ENCODE measurements around the gene KSR1. TPM values are rescaled to one million over a fixed set of nuclear protein-coding genes. Genes with fewer than 3 reads are reported as not detected.

Gene KSR1
- total RNA-seq, 2 donors from 2014 or later, result 33.7 to 46.3 TPM

- H3K4me3 Mint-ChIP-seq, result no peak overlapping the region
- H3K27ac Mint-ChIP-seq, result no peak overlapping the region
- H3K36me3 ChIP-seq (ENCODE audit: control insufficient read depth, insufficient read depth, low read length), result peaks cover 29% of the 10 kb centered on the region
- peaks cover 61% of the 10 kb centered on the region for H3K36me3 Mint-ChIP-seq (ENCODE audit: low read depth)
- H3K9me3 Mint-ChIP-seq, result no peaks in the 10 kb centered on the region
- TF ChIP-seq, protein P1, sequence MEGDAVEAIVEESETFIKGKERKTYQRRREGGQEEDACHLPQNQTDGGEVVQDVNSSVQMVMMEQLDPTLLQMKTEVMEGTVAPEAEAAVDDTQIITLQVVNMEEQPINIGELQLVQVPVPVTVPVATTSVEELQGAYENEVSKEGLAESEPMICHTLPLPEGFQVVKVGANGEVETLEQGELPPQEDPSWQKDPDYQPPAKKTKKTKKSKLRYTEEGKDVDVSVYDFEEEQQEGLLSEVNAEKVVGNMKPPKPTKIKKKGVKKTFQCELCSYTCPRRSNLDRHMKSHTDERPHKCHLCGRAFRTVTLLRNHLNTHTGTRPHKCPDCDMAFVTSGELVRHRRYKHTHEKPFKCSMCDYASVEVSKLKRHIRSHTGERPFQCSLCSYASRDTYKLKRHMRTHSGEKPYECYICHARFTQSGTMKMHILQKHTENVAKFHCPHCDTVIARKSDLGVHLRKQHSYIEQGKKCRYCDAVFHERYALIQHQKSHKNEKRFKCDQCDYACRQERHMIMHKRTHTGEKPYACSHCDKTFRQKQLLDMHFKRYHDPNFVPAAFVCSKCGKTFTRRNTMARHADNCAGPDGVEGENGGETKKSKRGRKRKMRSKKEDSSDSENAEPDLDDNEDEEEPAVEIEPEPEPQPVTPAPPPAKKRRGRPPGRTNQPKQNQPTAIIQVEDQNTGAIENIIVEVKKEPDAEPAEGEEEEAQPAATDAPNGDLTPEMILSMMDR (conservative IDR thresholded peaks at IDR 0.05), result no peak
- H3K27me3 ChIP-seq (ENCODE audit: control insufficient read depth, insufficient read depth, low read length, poor library complexity, severe bottlenecking), result no peaks in the 10 kb centered on the region
- no peaks in the 10 kb centered on the region for H3K27me3 Mint-ChIP-seq (ENCODE audit: insufficient read depth)
- no peaks in the 10 kb centered on the region for H3K4me1 ChIP-seq (ENCODE audit: control insufficient read depth, insufficient read depth, low read length)
- H3K4me1 Mint-ChIP-seq, result no peaks in the 10 kb centered on the region
- DNase-seq, result no peak
- H3K27ac ChIP-seq (ENCODE audit: low read depth, low read length), result no peak overlapping the region
- no peaks in the 10 kb centered on the region for H3K9me3 ChIP-seq (ENCODE audit: control insufficient read depth, low read length)
- 83 to 86% methylated on average over 3 to 4 of the region's 4 CpGs for WGBS, 2 experiments (ENCODE audit: insufficient coverage in 1 of 2, insufficient read length in 1 of 2)
- H3K9ac ChIP-seq (ENCODE audit: extremely low read depth, low read length, poor library complexity, severe bottlenecking), result no peak overlapping the region
- H3K4me3 ChIP-seq (ENCODE audit: low read length), result no peak overlapping the region
Measured at GRCh38 chr17:27616414-27616813, 160.2 kb downstream of the KSR1 start.

DNA sequence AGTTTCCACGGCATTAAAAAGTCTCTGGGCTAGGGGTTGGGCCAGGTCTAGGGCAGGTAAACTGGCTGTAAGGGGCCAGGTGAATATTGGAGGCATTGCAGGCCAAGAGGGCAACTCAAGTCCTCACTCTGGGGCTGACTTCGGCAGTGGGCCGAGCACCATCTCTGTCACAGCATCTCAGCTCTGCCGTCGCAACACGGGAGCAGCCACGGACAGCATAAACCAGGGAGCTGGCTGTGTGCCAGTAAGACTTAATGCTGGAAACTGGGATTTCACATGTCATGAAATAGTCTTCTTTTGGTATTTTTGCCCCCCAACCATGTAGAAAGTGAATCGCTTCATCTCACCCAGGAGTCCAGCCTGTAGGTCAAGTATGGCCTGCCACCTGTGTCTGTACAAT lies 162.2 kb downstream of the KSR1 start:
- TF ChIP-seq, protein P1 (conservative IDR thresholded peaks at IDR 0.05), result no peak
- H3K27me3 Mint-ChIP-seq (ENCODE audit: insufficient read depth), result no peaks in the 10 kb centered on the region
- no peak for DNase-seq
- no peaks in the 10 kb centered on the region for H3K9me3 ChIP-seq (ENCODE audit: control insufficient read depth, low read length)
- no peaks in the 10 kb centered on the region for H3K9me3 Mint-ChIP-seq
- H3K4me1 Mint-ChIP-seq, result no peaks in the 10 kb centered on the region
- H3K4me3 ChIP-seq (ENCODE audit: low read length), result no peak overlapping the region
- no peak overlapping the region for H3K27ac ChIP-seq (ENCODE audit: low read depth, low read length)
- H3K27me3 ChIP-seq (ENCODE audit: control insufficient read depth, insufficient read depth, low read length, poor library complexity, severe bottlenecking), result no peaks in the 10 kb centered on the region
- H3K36me3 ChIP-seq (ENCODE audit: control insufficient read depth, insufficient read depth, low read length), result peaks cover 25% of the 10 kb centered on the region
- WGBS, 2 experiments (ENCODE audit: insufficient coverage in 1 of 2, insufficient read length in 1 of 2), result 90 to 94% methylated on average over 7 to 8 of the region's 8 CpGs
- no peaks in the 10 kb centered on the region for H3K4me1 ChIP-seq (ENCODE audit: control insufficient read depth, insufficient read depth, low read length)
- H3K4me3 Mint-ChIP-seq, result no peak overlapping the region
- H3K9ac ChIP-seq (ENCODE audit: extremely low read depth, low read length, poor library complexity, severe bottlenecking), result no peak overlapping the region
- H3K36me3 Mint-ChIP-seq (ENCODE audit: low read depth), result peaks cover 59% of the 10 kb centered on the region
- no peak overlapping the region for H3K27ac Mint-ChIP-seq

- WGBS, 2 experiments (ENCODE audit: insufficient coverage in 1 of 2, insufficient read length in 1 of 2), result 90 to 92% methylated on average over 9 of the region's 9 CpGs
- H3K36me3 ChIP-seq (ENCODE audit: control insufficient read depth, insufficient read depth, low read length), result peaks cover 31% of the 10 kb centered on the region
- Mint-ChIP-seq H3K4me3 (no peak overlapping the region), H3K27me3 (ENCODE audit: insufficient read depth) (no peaks in the 10 kb centered on the region), H3K9me3 (no peaks in the 10 kb centered on the region), H3K27ac (no peak overlapping the region), H3K4me1 (no peaks in the 10 kb centered on the region), H3K36me3 (ENCODE audit: low read depth) (peaks cover 53% of the 10 kb centered on the region)
- DNase-seq, result no peak
- no peaks in the 10 kb centered on the region for H3K27me3 ChIP-seq (ENCODE audit: control insufficient read depth, insufficient read depth, low read length, poor library complexity, severe bottlenecking)
- TF ChIP-seq, protein P1 (conservative IDR thresholded peaks at IDR 0.05), result no peak
- H3K9me3 ChIP-seq (ENCODE audit: control insufficient read depth, low read length), result no peaks in the 10 kb centered on the region
- H3K9ac ChIP-seq (ENCODE audit: extremely low read depth, low read length, poor library complexity, severe bottlenecking), result no peak overlapping the region
- no peak overlapping the region for H3K4me3 ChIP-seq (ENCODE audit: low read length)
- H3K27ac ChIP-seq (ENCODE audit: low read depth, low read length), result no peak overlapping the region
- no peaks in the 10 kb centered on the region for H3K4me1 ChIP-seq (ENCODE audit: control insufficient read depth, insufficient read depth, low read length)
Measured at GRCh38 chr17:27620721-27621120, 164.5 kb downstream of the KSR1 start.
